DMS114 treated with DMSO at 0.1 percent for 48 hours (cell line): ENCODE measurements around the gene MAN1C1.
"Not testable (repeated sequence)": the region's sequence is repeated elsewhere in the genome, so short reads cannot be mapped to it uniquely, and the experiment has no call there.

ENCODE experiments used
- DNase-seq: peaks from one replicate; lab custom pipeline; 2025; ENCODE audit not compliant: unreplicated experiment; lab: John Stamatoyannopoulos, UW

MAN1C1 gene

GRCh38 chr1:25696643-25697042 lies 80.1 kb downstream of the MAN1C1 start:
- not testable (repeated sequence) for DNase-seq

- DNase-seq, result no peak
Measured at GRCh38 chr1:25697435-25698217, 81.0 kb downstream of the MAN1C1 start.

- no peak for DNase-seq
Measured at GRCh38 chr1:25698252-25698651, 81.7 kb downstream of the MAN1C1 start.

- not testable (repeated sequence) for DNase-seq
Measured at GRCh38 chr1:25699059-25699458, 82.5 kb downstream of the MAN1C1 start.

- DNase-seq, result no peak
Measured at GRCh38 chr1:25699500-25700143, 83.0 kb downstream of the MAN1C1 start.

GRCh38 chr1:25700144-25700523 lies 83.5 kb downstream of the MAN1C1 start:
- no peak for DNase-seq

- no peak for DNase-seq
Measured at GRCh38 chr1:25700626-25701025, 84.0 kb downstream of the MAN1C1 start.

- DNase-seq, result no peak
Measured at GRCh38 chr1:25701030-25701785, 84.6 kb downstream of the MAN1C1 start.

- no peak for DNase-seq
Measured at GRCh38 chr1:25702101-25702775, 85.6 kb downstream of the MAN1C1 start.

GRCh38 chr1:25703041-25703440 lies 86.5 kb downstream of the MAN1C1 start:
- no peak for DNase-seq

- no peak for DNase-seq
Measured at GRCh38 chr1:25703671-25704266, 87.2 kb downstream of the MAN1C1 start.

- DNase-seq, result no peak
Measured at GRCh38 chr1:25704267-25704691, 87.7 kb downstream of the MAN1C1 start.

- DNase-seq, result no peak
Measured at GRCh38 chr1:25705699-25706098, 89.1 kb downstream of the MAN1C1 start.

GRCh38 chr1:25706146-25707089 lies 89.8 kb downstream of the MAN1C1 start:
- DNase-seq, result no peak

GRCh38 chr1:25707280-25708016 lies 90.9 kb downstream of the MAN1C1 start:
- DNase-seq, result no peak

- DNase-seq, result no peak
Measured at GRCh38 chr1:25710583-25711347, 94.2 kb downstream of the MAN1C1 start.

- no peak for DNase-seq
Measured at GRCh38 chr1:25711555-25712298, 95.1 kb downstream of the MAN1C1 start.
